GM03348 (cell line): Measurements from ENCODE around the gene IGF2BP2.
"Not testable (repeated sequence)": the region's sequence is repeated elsewhere in the genome, so short reads cannot be mapped to it uniquely, and the experiment has no call there.

Experiments
- DNase-seq: peaks from one replicate; pipeline ENCODE4 v3.0.0; 2012; ENCODE audit warnings: low spot score

The IGF2BP2 gene

GRCh38 chr3:185825006-185825638 lies at the start of gene IGF2BP2:
Gene IGF2BP2, minus strand, starts transcription at chr3:185825042. Its CDS starts 82 bp downstream, at chr3:185824960.
- peak; percentile 94 for DNase-seq

GRCh38 chr3:185874119-185874518 lies 49.3 kb upstream of the IGF2BP2 start:
- no peak for DNase-seq

- no peak for DNase-seq
Measured at GRCh38 chr3:185867650-185868049, 42.8 kb upstream of the IGF2BP2 start.

- DNase-seq = no peak
Measured at GRCh38 chr3:185866995-185867394, 42.2 kb upstream of the IGF2BP2 start.

GRCh38 chr3:185866555-185866954 lies 41.7 kb upstream of the IGF2BP2 start:
- DNase-seq = no peak

GRCh38 chr3:185865247-185865646 lies 40.4 kb upstream of the IGF2BP2 start:
- DNase-seq = no peak

- no peak for DNase-seq
Measured at GRCh38 chr3:185864767-185865166, 39.9 kb upstream of the IGF2BP2 start.

GRCh38 chr3:185862920-185863319 lies 38.1 kb upstream of the IGF2BP2 start:
- DNase-seq = no peak

GRCh38 chr3:185859294-185859972 lies 34.6 kb upstream of the IGF2BP2 start:
- DNase-seq = no peak

- no peak for DNase-seq
Measured at GRCh38 chr3:185858502-185859225, 33.8 kb upstream of the IGF2BP2 start.

- no peak for DNase-seq
Measured at GRCh38 chr3:185857208-185857607, 32.4 kb upstream of the IGF2BP2 start.

GRCh38 chr3:185856652-185857051 lies 31.8 kb upstream of the IGF2BP2 start:
- DNase-seq = no peak

- not testable (repeated sequence) for DNase-seq
Measured at GRCh38 chr3:185853771-185854170, 28.9 kb upstream of the IGF2BP2 start.

GRCh38 chr3:185852635-185853034 lies 27.8 kb upstream of the IGF2BP2 start:
- no peak for DNase-seq

- no peak for DNase-seq
Measured at GRCh38 chr3:185851959-185852358, 27.1 kb upstream of the IGF2BP2 start.

GRCh38 chr3:185851046-185851445 lies 26.2 kb upstream of the IGF2BP2 start:
- DNase-seq = no peak

- no peak for DNase-seq
Measured at GRCh38 chr3:185847506-185847905, 22.7 kb upstream of the IGF2BP2 start.

- DNase-seq = no peak
Measured at GRCh38 chr3:185846037-185846436, 21.2 kb upstream of the IGF2BP2 start.

GRCh38 chr3:185844051-185844450 lies 19.2 kb upstream of the IGF2BP2 start:
- no peak for DNase-seq

GRCh38 chr3:185843635-185844034 lies 18.8 kb upstream of the IGF2BP2 start:
- DNase-seq = no peak

- DNase-seq = no peak
Measured at GRCh38 chr3:185843126-185843525, 18.3 kb upstream of the IGF2BP2 start.

- no peak for DNase-seq
Measured at GRCh38 chr3:185842241-185842640, 17.4 kb upstream of the IGF2BP2 start.

- DNase-seq = not testable (repeated sequence)
Measured at GRCh38 chr3:185838417-185838989, 13.7 kb upstream of the IGF2BP2 start.
